Renal cortical epithelial cell (primary cell): ENCODE results near the gene CYP27A1. TPM values are rescaled to one million over a fixed set of nuclear protein-coding genes. Genes with fewer than 3 reads are reported as not detected.
A peak's percentile ranks its signal among the peaks of the same experiment; 100 is the strongest.

Experiments
- DNase-seq: peaks from one replicate; pipeline ENCODE4 v3.0.0-alpha.2; 2011; ENCODE audit warnings: low read depth
- total RNA-seq: library from RNA; depleted of rRNA; stranded (reverse); fragments of >200 nt; gene quantifications from 2 replicates; pipeline ENCODE4 v1.2.3, GENCODE V29; 2014

The CYP27A1 gene
- total RNA-seq, 1 donor from 2014 or later = 42.8 TPM

- no peak for DNase-seq
Measured at GRCh38 chr2:218773881-218774280, 8.1 kb upstream of the CYP27A1 start.

GRCh38 chr2:218776488-218776887 lies 5.5 kb upstream of the CYP27A1 start:
- no peak for DNase-seq

GRCh38 chr2:218777276-218777990 lies 4.5 kb upstream of the CYP27A1 start:
- no peak for DNase-seq

- no peak for DNase-seq
Measured at GRCh38 chr2:218780046-218780445, 1.9 kb upstream of the CYP27A1 start.

GRCh38 chr2:218780851-218781690 lies 876 bp upstream of the CYP27A1 start:
- no peak for DNase-seq

GRCh38 chr2:218782528-218782844 lies 539 bp downstream of the CYP27A1 start:
- no peak for DNase-seq

GRCh38 chr2:218783688-218784087 lies 1.7 kb downstream of the CYP27A1 start:
- DNase-seq = no peak

- peak; percentile 46 for DNase-seq
Measured at GRCh38 chr2:218785103-218785502, 3.2 kb downstream of the CYP27A1 start.

- DNase-seq = no peak
Measured at GRCh38 chr2:218786133-218786532, 4.2 kb downstream of the CYP27A1 start.

- no peak for DNase-seq
Measured at GRCh38 chr2:218788529-218789255, 6.7 kb downstream of the CYP27A1 start.

- no peak for DNase-seq
Measured at GRCh38 chr2:218792433-218792832, 10.5 kb downstream of the CYP27A1 start.

GRCh38 chr2:218796691-218797090 lies 14.7 kb downstream of the CYP27A1 start:
- no peak for DNase-seq

- DNase-seq = no peak
Measured at GRCh38 chr2:218798767-218799504, 17.0 kb downstream of the CYP27A1 start.

- DNase-seq = no peak
Measured at GRCh38 chr2:218799990-218800389, 18.0 kb downstream of the CYP27A1 start.

- DNase-seq = no peak
Measured at GRCh38 chr2:218802386-218802994, 20.5 kb downstream of the CYP27A1 start.

GRCh38 chr2:218804817-218805216 lies 22.9 kb downstream of the CYP27A1 start:
- no peak for DNase-seq

- DNase-seq = peak; percentile 75
Measured at GRCh38 chr2:218805627-218806026, 23.7 kb downstream of the CYP27A1 start.

- DNase-seq = peak; percentile 99
Measured at GRCh38 chr2:218806346-218806978, 24.5 kb downstream of the CYP27A1 start.

- no peak for DNase-seq
Measured at GRCh38 chr2:218807626-218808025, 25.7 kb downstream of the CYP27A1 start.

- DNase-seq = no peak
Measured at GRCh38 chr2:218809515-218809914, 27.6 kb downstream of the CYP27A1 start.

GRCh38 chr2:218810256-218810655 lies 28.3 kb downstream of the CYP27A1 start:
- no peak for DNase-seq
